GM12878 (cell line): ENCODE results near the gene ELP2. TPM values are rescaled to one million over a fixed set of nuclear protein-coding genes. Genes with fewer than 3 reads are reported as not detected.

Experiments
- ATAC-seq: fragments of 200-7000 bp; cut with Tn5 transposase; 3 replicates; pipeline ENCODE4 v1.9.1; 2020; ENCODE audit warnings: mild to moderate bottlenecking, moderate library complexity
- Bru-seq: library from RNA; stranded (reverse); fragments of 400-500 nt; gene quantifications from one replicate; lab custom pipeline; 2021; lab: Mats Ljungman, UMichigan
- BruChase-seq, 2 experiments: library from RNA; stranded (reverse); fragments of 400-500 nt; gene quantifications; one replicate each; lab custom pipeline; 2021; lab: Mats Ljungman, UMichigan
- BruUV-seq: library from RNA; stranded (reverse); fragments of 400-500 nt; replicated peaks from 2 replicates; lab custom pipeline; 2021; lab: Mats Ljungman, UMichigan
- CTCF ChIA-PET: fragments of 300-600 bp; sonication (Branson Sonifier 250); formaldehyde crosslinking; extraction: SDS; loops from one replicate; lab custom pipeline; 2021; ENCODE audit warnings: inconsistent platforms; lab: Yijun Ruan, JAX
- POLR2A ChIA-PET: fragments of 350-600 bp; formaldehyde crosslinking; extraction: SDS; loops from one replicate; lab custom pipeline; 2021; ENCODE audit warnings: inconsistent platforms; lab: Charles Lee
- RAD21 ChIA-PET: fragments of 300-600 bp; sonication (Branson Sonifier 250); formaldehyde crosslinking; loops from one replicate; lab custom pipeline; 2023; ENCODE audit warnings: antibody characterized with exemption; ENCODE audit not compliant: unreplicated experiment; lab: Charles Lee
- SMC1A ChIA-PET: fragments of 300-600 bp; sonication (Branson Sonifier 250); formaldehyde crosslinking; loops from one replicate; lab custom pipeline; 2023; ENCODE audit not compliant: unreplicated experiment, uncharacterized antibody; lab: Charles Lee
- DNase-seq: peaks from one replicate; pipeline ENCODE4 v3.0.0-alpha.2; 2011; ENCODE audit warnings: low read depth, low spot score
- FAIRE-seq: peaks from 3 replicates; lab custom pipeline; 2011; peaks lifted over from hg19 to GRCh38; lab: Jason Lieb, UNC
- H2AFZ ChIP-seq: 2 replicates; pipeline ENCODE4 v1.6.0; 2011; ENCODE audit warnings: low read depth, low read length, control low read depth; ENCODE audit not compliant: control insufficient read depth
- H3K27ac ChIP-seq: 2 replicates; pipeline ENCODE4 v1.5.1; 2011; ENCODE audit warnings: control low read depth; ENCODE audit not compliant: control insufficient read depth, insufficient read depth
- H3K27me3 ChIP-seq, 2 experiments: replicated peaks in 1 of 2; 2 replicates each; pipeline versions ENCODE4 v1.6.0 to v1.6.1; 2011; ENCODE audit warnings: low read length in 1 of 2; ENCODE audit not compliant: control insufficient read depth in 2 of 2, insufficient read depth in 2 of 2
- H3K36me3 ChIP-seq, 2 experiments: 2 replicates each; pipeline ENCODE4 v1.5.1; 2011; ENCODE audit warnings: low read length in 1 of 2; ENCODE audit not compliant: control insufficient read depth in 2 of 2, insufficient read depth in 2 of 2
- H3K4me1 ChIP-seq: 2 replicates; pipeline ENCODE4 v1.6.1; 2011; ENCODE audit warnings: mild to moderate bottlenecking, low read length, moderate library complexity, mixed read lengths; ENCODE audit not compliant: control insufficient read depth, insufficient read depth
- H3K4me2 ChIP-seq: 2 replicates; pipeline ENCODE4 v1.6.0; 2011; ENCODE audit warnings: control low read depth; ENCODE audit not compliant: control insufficient read depth, insufficient read depth
- H3K4me3 ChIP-seq: fragments of 200-600 bp; sonication (generic); 2 replicates; pipeline ENCODE4 v1.5.1; 2016
- H3K79me2 ChIP-seq: 2 replicates; pipeline ENCODE4 v1.6.0; 2011; ENCODE audit warnings: low read length; ENCODE audit not compliant: control insufficient read depth, insufficient read depth
- H3K9ac ChIP-seq: 2 replicates; pipeline ENCODE4 v1.8.0; 2011; ENCODE audit warnings: low read length, control low read depth, mixed read lengths; ENCODE audit not compliant: control insufficient read depth, insufficient read depth
- H3K9me3 ChIP-seq: replicated peaks from 3 replicates; pipeline ENCODE4 v1.5.1; 2011; ENCODE audit warnings: mild to moderate bottlenecking, low read length; ENCODE audit not compliant: control insufficient read depth, insufficient read depth
- H4K20me1 ChIP-seq: 2 replicates; pipeline ENCODE4 v1.6.0; 2011; ENCODE audit not compliant: control insufficient read depth, insufficient read depth
- ASH2L ChIP-seq: fragments of 300-600, 200-600 bp; sonication (generic); IDR thresholded peaks from 2 replicates; pipeline ENCODE4 v1.6.1; 2017; ENCODE audit warnings: low read depth, mild to moderate bottlenecking, borderline replicate concordance
- BHLHE40 ChIP-seq, 2 experiments: fragments of 450-650 bp in 1 of 2; IDR thresholded peaks; 2 replicates each; pipeline ENCODE4 v1.6.1; 2011 to 2017; ENCODE audit warnings: low read depth in 2 of 2, borderline replicate concordance in 1 of 2, improper control_type of control experiment in 1 of 2, low read length in 1 of 2, mild to moderate bottlenecking in 1 of 2
- CBFB ChIP-seq: IDR thresholded peaks from 2 replicates; pipeline ENCODE4 v1.6.1; 2016; ENCODE audit warnings: antibody characterized with exemption, low read depth
- HCFC1 ChIP-seq: fragments of 150-350 bp; IDR thresholded peaks from 2 replicates; pipeline ENCODE4 v1.6.1; 2014; ENCODE audit warnings: low read length
- NBN ChIP-seq: fragments of 450-650 bp; IDR thresholded peaks from 2 replicates; pipeline ENCODE4 v1.6.1; 2016
- STAT1 ChIP-seq: fragments of 450-650 bp; conservative IDR thresholded peaks from 2 replicates; pipeline ENCODE4 v1.6.1; 2014; ENCODE audit warnings: antibody characterized with exemption, mild to moderate bottlenecking
- WGBS: methylation state at CpG from one replicate; pipeline ENCODE4 v1.1.6; 2016; ENCODE audit warnings: low lambda C conversion rate; ENCODE audit not compliant: insufficient replicate concordance, insufficient coverage; ENCODE audit errors: missing lambda C conversion rate; 5-methylcytosine and 5-hydroxymethylcytosine counted together
- in situ Hi-C: fragments of 300-500 bp; cut with MboI; formaldehyde crosslinking; loops from 9 replicates; pipeline ENCODE4 v1.14.3; 2018; ENCODE audit warnings: mixed read lengths
- intact Hi-C: fragments of 100-400 bp; cut with micrococcal nuclease; formaldehyde crosslinking; loops from one replicate; pipeline ENCODE4 v1.14.2; 2022; ENCODE audit not compliant: unreplicated experiment
- long read RNA-seq, 2 experiments: library from polyadenylated mRNA; unstranded; transcript quantifications; one replicate each; pipeline ENCODE4 v2.0.0, GENCODE V29; 2019 to 2020
- polyA minus RNA-seq, 3 experiments: library from RNA; depleted of rRNA, polyadenylated mRNA; stranded (reverse); fragments of >200 nt; gene quantifications; 2 replicates each; pipeline ENCODE4 v1.2.3, GENCODE V29; 2011
- polyA plus RNA-seq, 11 experiments: library from polyadenylated mRNA; depleted of rRNA in 4 of 11; unstranded in 6 of 11; stranded (reverse) in 5 of 11; fragments of >200 nt; fragmentation: Nextera tagmentation in 4 of 11; fragmentation: Illumina TruSeq in 1 of 11; extraction: Ambion mirVana in 4 of 11; extraction: Trizol in 1 of 11; gene quantifications; 1 replicate in 1 of 11; 2 replicates in 10 of 11; pipeline versions ENCODE4 v1.2.1 to v1.2.3, GENCODE V29; 2011 to 2016; ENCODE audit warnings: inconsistent platforms in 2 of 11, missing spikeins in 2 of 11, low read depth in 1 of 11
- total RNA-seq, 4 experiments: library from RNA; depleted of rRNA in 3 of 4; stranded (reverse); fragments of >200 nt in 3 of 4; fragmentation: Illumina TruSeq in 1 of 4; extraction: Trizol in 1 of 4; gene quantifications; 2 replicates each; pipeline versions ENCODE4 v1.2.1 to v1.2.3, GENCODE V29; 2013 to 2021
- TF ChIP-seq, protein P1 (sequence below): fragments of 150-350 bp; IDR thresholded peaks from 2 replicates; pipeline ENCODE4 v1.6.1; 2016; ENCODE audit warnings: low read depth, low read length
- TF ChIP-seq, protein P2 (sequence below): fragments of 450-650 bp; IDR thresholded peaks from 2 replicates; pipeline ENCODE4 v1.6.1; 2017; ENCODE audit warnings: mild to moderate bottlenecking, low read depth, inconsistent platforms; ENCODE audit not compliant: poor library complexity, severe bottlenecking

ELP2 gene, protein sequence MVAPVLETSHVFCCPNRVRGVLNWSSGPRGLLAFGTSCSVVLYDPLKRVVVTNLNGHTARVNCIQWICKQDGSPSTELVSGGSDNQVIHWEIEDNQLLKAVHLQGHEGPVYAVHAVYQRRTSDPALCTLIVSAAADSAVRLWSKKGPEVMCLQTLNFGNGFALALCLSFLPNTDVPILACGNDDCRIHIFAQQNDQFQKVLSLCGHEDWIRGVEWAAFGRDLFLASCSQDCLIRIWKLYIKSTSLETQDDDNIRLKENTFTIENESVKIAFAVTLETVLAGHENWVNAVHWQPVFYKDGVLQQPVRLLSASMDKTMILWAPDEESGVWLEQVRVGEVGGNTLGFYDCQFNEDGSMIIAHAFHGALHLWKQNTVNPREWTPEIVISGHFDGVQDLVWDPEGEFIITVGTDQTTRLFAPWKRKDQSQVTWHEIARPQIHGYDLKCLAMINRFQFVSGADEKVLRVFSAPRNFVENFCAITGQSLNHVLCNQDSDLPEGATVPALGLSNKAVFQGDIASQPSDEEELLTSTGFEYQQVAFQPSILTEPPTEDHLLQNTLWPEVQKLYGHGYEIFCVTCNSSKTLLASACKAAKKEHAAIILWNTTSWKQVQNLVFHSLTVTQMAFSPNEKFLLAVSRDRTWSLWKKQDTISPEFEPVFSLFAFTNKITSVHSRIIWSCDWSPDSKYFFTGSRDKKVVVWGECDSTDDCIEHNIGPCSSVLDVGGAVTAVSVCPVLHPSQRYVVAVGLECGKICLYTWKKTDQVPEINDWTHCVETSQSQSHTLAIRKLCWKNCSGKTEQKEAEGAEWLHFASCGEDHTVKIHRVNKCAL
- 502 and 522 TPM in 2 replicates for total RNA-seq (2013; cell fraction: nucleolus; rRNA removed)
- total RNA-seq (2014; rRNA removed), result 117 and 145 TPM in 2 replicates
- 58.9 and 59.8 TPM in 2 replicates for total RNA-seq (2014; rRNA removed; fragmentation: Illumina TruSeq; extraction: Trizol)
- total RNA-seq (2021), result 88.8 and 92.8 TPM in 2 replicates
- 85.1 TPM for polyA plus RNA-seq (2011; ENCODE audit: low read depth)
- polyA plus RNA-seq (2011; rRNA removed), result 134 and 180 TPM in 2 replicates
- 57.9 and 70.0 TPM in 2 replicates for polyA plus RNA-seq (2011; cell fraction: cytosol; rRNA removed)
- 110 and 124 TPM in 2 replicates for polyA plus RNA-seq (2011; cell fraction: nucleus; rRNA removed)
- polyA plus RNA-seq (2012), result 98.3 and 108 TPM in 2 replicates
- 56.9 and 73.2 TPM in 2 replicates for polyA plus RNA-seq (2014; fragmentation: Illumina TruSeq; extraction: Trizol)
- 10 to 100 TPM; 90.6 to 90.7 TPM for polyA plus RNA-seq (2014; fragmentation: Nextera tagmentation; extraction: Ambion mirVana)
- polyA plus RNA-seq (2014; rRNA removed), result 58.4 and 65.5 TPM in 2 replicates
- polyA plus RNA-seq (2016; fragmentation: Nextera tagmentation; extraction: Ambion mirVana), result 10 to 100 TPM; 76.9 to 86.4 TPM
- 139 and 161 TPM in 2 replicates for polyA minus RNA-seq (2011; rRNA and poly(A)+ RNA removed)
- polyA minus RNA-seq (2011; cell fraction: cytosol; rRNA and poly(A)+ RNA removed), result 40.2 and 47.3 TPM in 2 replicates
- 111 and 131 TPM in 2 replicates for polyA minus RNA-seq (2011; cell fraction: nucleus; rRNA and poly(A)+ RNA removed)
- Bru-seq, nascent RNA, result percentile 95 among the genes with signal in this experiment
- BruChase-seq, experiment 1, labeled RNA remaining after a 6-hour chase, result percentile 97 among the genes with signal in this experiment
- percentile 97 among the genes with signal in this experiment for BruChase-seq, experiment 2, labeled RNA remaining after a 2-hour chase
- long read RNA-seq, experiment 1, full-length matches to known transcripts, result 56 of 77 reads
- long read RNA-seq, experiment 1, partial matches to known transcripts, result 7 of 77 reads
- long read RNA-seq, experiment 1, other reads (novel, unspliced or antisense), result 14 of 77 reads
- long read RNA-seq, experiment 2, full-length matches to known transcripts, result 552 of 697 reads
- long read RNA-seq, experiment 2, partial matches to known transcripts, result 38 of 697 reads
- long read RNA-seq, experiment 2, other reads (novel, unspliced or antisense), result 107 of 697 reads

DNA sequence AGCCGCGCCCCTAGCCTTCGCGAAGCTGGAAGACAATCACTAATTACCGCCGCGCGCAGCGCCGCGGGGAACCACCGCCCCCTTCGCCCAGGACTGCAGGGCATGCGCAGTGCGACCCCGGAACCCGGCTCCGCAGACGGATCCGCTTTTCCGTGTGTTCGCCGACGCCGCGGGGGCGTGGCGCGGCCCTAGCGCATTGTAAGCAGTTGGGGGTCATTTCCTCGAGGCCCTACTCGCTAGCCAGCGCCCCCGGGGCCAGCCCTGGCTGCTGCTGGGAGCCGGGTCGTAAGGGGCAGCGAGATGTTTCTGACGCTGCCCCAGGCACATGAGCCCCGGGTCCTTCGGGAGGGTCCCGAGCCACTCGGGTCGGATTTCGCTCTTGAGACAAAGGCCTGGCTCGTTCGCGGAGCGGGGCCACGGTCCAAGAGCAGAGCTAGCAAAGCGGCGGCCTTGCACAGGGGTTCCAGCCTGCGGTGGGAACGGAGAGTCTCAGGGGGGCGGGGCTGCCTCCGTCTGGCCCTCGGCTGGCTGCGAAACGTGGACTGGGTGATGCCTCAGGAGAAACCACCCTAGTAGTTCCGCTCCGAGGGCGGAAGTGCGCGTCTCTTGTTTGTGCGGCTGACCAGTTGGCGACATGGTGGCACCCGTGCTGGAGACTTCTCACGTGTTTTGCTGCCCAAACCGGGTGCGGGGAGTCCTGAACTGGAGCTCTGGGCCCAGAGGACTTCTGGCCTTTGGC is at the start of gene ELP2, which contains the start of gene SLC39A6:
Gene ELP2, plus strand, starts transcription at position 600 of the 739 bp plus-strand sequence. Its CDS starts 35 bp downstream, at position 635.
Gene SLC39A6, minus strand, starts transcription at position 41 of the 739 bp plus-strand sequence. CDS start 2,333 bp downstream, outside the sequence.
- Histone ChIP-seq H4K20me1 (no peaks in the 10 kb centered on the region), H3K9me3 (peaks cover 3% of the 10 kb centered on the region; the same call in 2 of the 3 replicates), H3K4me2 (peak within 1 kb of the TSS; percentile 92), H3K79me2 (peaks cover 65% of the 10 kb centered on the region), H3K9ac (peak within 1 kb of the TSS; percentile 99), H3K4me3 (peak within 1 kb of the TSS; percentile 85), H3K27ac (peak within 1 kb of the TSS; percentile 98), H3K4me1 (peaks cover 7% of the 10 kb centered on the region; the same call in 1 of the 2 replicates), H3K27me3 (no peaks in the 10 kb centered on the region), H2AFZ (peak within 1 kb of the TSS; percentile 98), H3K36me3 (no peaks in the 10 kb centered on the region; a peak in 1 of 4 replicates)
- SMC1A ChIA-PET, result interaction anchor here (0.8 to 1.2 kb wide), 2 partner anchors 30 to 107 kb away, joined by 3 read pairs; no protein-coding TSS in a partner anchor
- 1% methylated on average over 67 of the region's 69 CpGs for WGBS
- POLR2A ChIA-PET, result interaction anchor here (0.6 to 2.4 kb wide), 6 partner anchors 10 to 229 kb away, joined by 3 to 7 read pairs (median 4); partner anchors contain the start of genes RMP24 and RPRD1A
- peak; percentile 79 for FAIRE-seq
- in situ Hi-C loops, result no loop called here
- intact Hi-C loops, result loop anchor here (2.0 to 5.0 kb wide), 2 partner anchors 63 to 112 kb away; partner anchors contain the start of gene RPRD1A
- CTCF ChIA-PET, result interaction anchor here (0.6 to 4.2 kb wide), 8 partner anchors 10 to 264 kb away, joined by 3 to 20 read pairs (median 6); no protein-coding TSS in a partner anchor
- ATAC-seq, result peak; percentile 93
- DNase-seq, result peak; percentile 76
- RAD21 ChIA-PET, result interaction anchor here (0.6 to 3.3 kb wide), 5 partner anchors 34 to 313 kb away, joined by 3 to 11 read pairs (median 5); no protein-coding TSS in a partner anchor
- BruUV-seq, result no TSS peak
- peak; percentile 92 to 96 for TF ChIP-seq BHLHE40 (IDR thresholded peaks at IDR 0.05; ENCODE audit: borderline replicate concordance in 1 of 2, low read depth in 2 of 2, low read length in 1 of 2)
- peak; percentile 82 for TF ChIP-seq CBFB
- TF ChIP-seq STAT1, result 0 out of 2 replicates have a peak, but pooled peaks have one; percentile 27
- TF ChIP-seq, protein P1, sequence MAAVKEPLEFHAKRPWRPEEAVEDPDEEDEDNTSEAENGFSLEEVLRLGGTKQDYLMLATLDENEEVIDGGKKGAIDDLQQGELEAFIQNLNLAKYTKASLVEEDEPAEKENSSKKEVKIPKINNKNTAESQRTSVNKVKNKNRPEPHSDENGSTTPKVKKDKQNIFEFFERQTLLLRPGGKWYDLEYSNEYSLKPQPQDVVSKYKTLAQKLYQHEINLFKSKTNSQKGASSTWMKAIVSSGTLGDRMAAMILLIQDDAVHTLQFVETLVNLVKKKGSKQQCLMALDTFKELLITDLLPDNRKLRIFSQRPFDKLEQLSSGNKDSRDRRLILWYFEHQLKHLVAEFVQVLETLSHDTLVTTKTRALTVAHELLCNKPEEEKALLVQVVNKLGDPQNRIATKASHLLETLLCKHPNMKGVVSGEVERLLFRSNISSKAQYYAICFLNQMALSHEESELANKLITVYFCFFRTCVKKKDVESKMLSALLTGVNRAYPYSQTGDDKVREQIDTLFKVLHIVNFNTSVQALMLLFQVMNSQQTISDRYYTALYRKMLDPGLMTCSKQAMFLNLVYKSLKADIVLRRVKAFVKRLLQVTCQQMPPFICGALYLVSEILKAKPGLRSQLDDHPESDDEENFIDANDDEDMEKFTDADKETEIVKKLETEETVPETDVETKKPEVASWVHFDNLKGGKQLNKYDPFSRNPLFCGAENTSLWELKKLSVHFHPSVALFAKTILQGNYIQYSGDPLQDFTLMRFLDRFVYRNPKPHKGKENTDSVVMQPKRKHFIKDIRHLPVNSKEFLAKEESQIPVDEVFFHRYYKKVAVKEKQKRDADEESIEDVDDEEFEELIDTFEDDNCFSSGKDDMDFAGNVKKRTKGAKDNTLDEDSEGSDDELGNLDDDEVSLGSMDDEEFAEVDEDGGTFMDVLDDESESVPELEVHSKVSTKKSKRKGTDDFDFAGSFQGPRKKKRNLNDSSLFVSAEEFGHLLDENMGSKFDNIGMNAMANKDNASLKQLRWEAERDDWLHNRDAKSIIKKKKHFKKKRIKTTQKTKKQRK, result no peak
- peak; percentile 59; the same call in 1 of the 2 replicates for TF ChIP-seq HCFC1
- TF ChIP-seq, protein P2, sequence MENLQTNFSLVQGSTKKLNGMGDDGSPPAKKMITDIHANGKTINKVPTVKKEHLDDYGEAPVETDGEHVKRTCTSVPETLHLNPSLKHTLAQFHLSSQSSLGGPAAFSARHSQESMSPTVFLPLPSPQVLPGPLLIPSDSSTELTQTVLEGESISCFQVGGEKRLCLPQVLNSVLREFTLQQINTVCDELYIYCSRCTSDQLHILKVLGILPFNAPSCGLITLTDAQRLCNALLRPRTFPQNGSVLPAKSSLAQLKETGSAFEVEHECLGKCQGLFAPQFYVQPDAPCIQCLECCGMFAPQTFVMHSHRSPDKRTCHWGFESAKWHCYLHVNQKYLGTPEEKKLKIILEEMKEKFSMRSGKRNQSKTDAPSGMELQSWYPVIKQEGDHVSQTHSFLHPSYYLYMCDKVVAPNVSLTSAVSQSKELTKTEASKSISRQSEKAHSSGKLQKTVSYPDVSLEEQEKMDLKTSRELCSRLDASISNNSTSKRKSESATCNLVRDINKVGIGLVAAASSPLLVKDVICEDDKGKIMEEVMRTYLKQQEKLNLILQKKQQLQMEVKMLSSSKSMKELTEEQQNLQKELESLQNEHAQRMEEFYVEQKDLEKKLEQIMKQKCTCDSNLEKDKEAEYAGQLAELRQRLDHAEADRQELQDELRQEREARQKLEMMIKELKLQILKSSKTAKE, result peak; percentile 42
- TF ChIP-seq ASH2L, result peak; percentile 90; the same call in 1 of the 2 replicates
- peak; percentile 91 for TF ChIP-seq NBN
